GM20431 (cell line): ENCODE measurements around the gene PLPP4.

Experiments used
- in situ Hi-C: fragments of 300-500 bp; cut with MseI, MboI; formaldehyde crosslinking; loops from one replicate; pipeline ENCODE4 v1.15.0; 2020; ENCODE audit warnings: low sequenced_read_pairs; ENCODE audit not compliant: unreplicated experiment

The PLPP4 gene

GRCh38 chr10:120456626-120457430 lies at the start of gene PLPP4:
TSS of gene PLPP4 (plus strand) at chr10:120457227. CDS start at chr10:120457306, 79 bp downstream.
- in situ Hi-C loops, result no loop called here

- in situ Hi-C loops, result no loop called here
Measured at GRCh38 chr10:120409816-120410215, 47.2 kb upstream of the PLPP4 start.

GRCh38 chr10:120414946-120415345 lies 42.1 kb upstream of the PLPP4 start:
- in situ Hi-C loops, result no loop called here

- in situ Hi-C loops, result no loop called here
Measured at GRCh38 chr10:120415709-120416330, 41.2 kb upstream of the PLPP4 start.

GRCh38 chr10:120420421-120420820 lies 36.6 kb upstream of the PLPP4 start:
- in situ Hi-C loops, result loop anchor here (10.0 kb wide), 1 partner anchor 314 kb away; no protein-coding TSS in a partner anchor

- in situ Hi-C loops, result loop anchor here (10.0 kb wide), 1 partner anchor 314 kb away; no protein-coding TSS in a partner anchor
Measured at GRCh38 chr10:120421250-120421649, 35.8 kb upstream of the PLPP4 start.

GRCh38 chr10:120422457-120422856 lies 34.6 kb upstream of the PLPP4 start:
- in situ Hi-C loops, result loop anchor here (10.0 kb wide), 1 partner anchor 312 kb away; no protein-coding TSS in a partner anchor

- in situ Hi-C loops, result loop anchor here (10.0 kb wide), 1 partner anchor 311 kb away; no protein-coding TSS in a partner anchor
Measured at GRCh38 chr10:120423431-120424197, 33.4 kb upstream of the PLPP4 start.

GRCh38 chr10:120424198-120424464 lies 32.9 kb upstream of the PLPP4 start:
- in situ Hi-C loops, result loop anchor here (10.0 kb wide), 1 partner anchor 311 kb away; no protein-coding TSS in a partner anchor

GRCh38 chr10:120426306-120426705 lies 30.7 kb upstream of the PLPP4 start:
- in situ Hi-C loops, result loop anchor here (10.0 kb wide), 1 partner anchor 308 kb away; no protein-coding TSS in a partner anchor

- in situ Hi-C loops, result loop anchor here (10.0 kb wide), 1 partner anchor 306 kb away; no protein-coding TSS in a partner anchor
Measured at GRCh38 chr10:120428754-120429153, 28.3 kb upstream of the PLPP4 start.

- in situ Hi-C loops, result loop anchor here (10.0 kb wide), 1 partner anchor 305 kb away; no protein-coding TSS in a partner anchor
Measured at GRCh38 chr10:120429395-120429794, 27.6 kb upstream of the PLPP4 start.

- in situ Hi-C loops, result no loop called here
Measured at GRCh38 chr10:120431251-120431651, 25.8 kb upstream of the PLPP4 start.

- in situ Hi-C loops, result no loop called here
Measured at GRCh38 chr10:120432209-120432608, 24.8 kb upstream of the PLPP4 start.

GRCh38 chr10:120433141-120433540 lies 23.9 kb upstream of the PLPP4 start:
- in situ Hi-C loops, result no loop called here

GRCh38 chr10:120436439-120437112 lies 20.5 kb upstream of the PLPP4 start:
- in situ Hi-C loops, result no loop called here

- in situ Hi-C loops, result no loop called here
Measured at GRCh38 chr10:120437541-120437940, 19.5 kb upstream of the PLPP4 start.

- in situ Hi-C loops, result no loop called here
Measured at GRCh38 chr10:120451968-120452367, 5.1 kb upstream of the PLPP4 start.

GRCh38 chr10:120453319-120453718 lies 3.7 kb upstream of the PLPP4 start:
- in situ Hi-C loops, result no loop called here

- in situ Hi-C loops, result no loop called here
Measured at GRCh38 chr10:120453886-120454285, 3.1 kb upstream of the PLPP4 start.
